Keratinocyte (primary cell): ENCODE measurements around the gene POC5. TPM values are rescaled to one million over a fixed set of nuclear protein-coding genes. Genes with fewer than 3 reads are reported as not detected.

Source experiments
- DNase-seq: peaks from one replicate; pipeline ENCODE4 v3.0.0-alpha.2; 2011; ENCODE audit warnings: low read depth, missing footprints, low spot score
- FAIRE-seq: peaks from 2 replicates; lab custom pipeline; 2011; peaks lifted over from hg19 to GRCh38; lab: Jason Lieb, UNC
- H2AFZ ChIP-seq: 2 replicates; pipeline ENCODE4 v1.6.0; 2012; ENCODE audit warnings: low read length, control low read depth, inconsistent platforms; ENCODE audit not compliant: control insufficient read depth
- H3K27ac ChIP-seq: 2 replicates; pipeline ENCODE4 v1.5.1; 2011; ENCODE audit warnings: low read length; ENCODE audit not compliant: control insufficient read depth, insufficient read depth
- H3K27me3 ChIP-seq: 3 replicates; pipeline ENCODE4 v1.6.0; 2011; ENCODE audit warnings: low read length; ENCODE audit not compliant: control insufficient read depth, insufficient read depth; ENCODE audit errors: extremely low read depth
- H3K36me3 ChIP-seq, 2 experiments: 2 replicates in 1 of 2; 3 replicates in 1 of 2; pipeline ENCODE4 v1.5.1; 2011; ENCODE audit warnings: low read length in 2 of 2, mild to moderate bottlenecking in 1 of 2; ENCODE audit not compliant: control insufficient read depth in 2 of 2, insufficient read depth in 2 of 2; ENCODE audit errors: extremely low read depth in 1 of 2
- H3K4me1 ChIP-seq: 3 replicates; pipeline ENCODE4 v1.5.1; 2011; ENCODE audit warnings: low read length; ENCODE audit not compliant: control insufficient read depth, insufficient read depth; ENCODE audit errors: extremely low read depth
- H3K4me2 ChIP-seq: 3 replicates; pipeline ENCODE4 v1.6.0; 2011; ENCODE audit warnings: low read depth, low read length; ENCODE audit not compliant: control insufficient read depth, insufficient read depth; ENCODE audit errors: extremely low read depth
- H3K4me3 ChIP-seq, 3 experiments: fragments of 200-600 bp in 1 of 3; sonication (generic) in 1 of 3; 2 replicates in 2 of 3; 3 replicates in 1 of 3; pipeline ENCODE4 v1.5.1; 2011 to 2016; ENCODE audit warnings: low read length in 3 of 3, mild to moderate bottlenecking in 3 of 3, control low read depth in 2 of 3, inconsistent platforms in 1 of 3, low read depth in 1 of 3, mixed read lengths in 1 of 3, mixed run types in 1 of 3, moderate library complexity in 1 of 3; ENCODE audit not compliant: control insufficient read depth in 2 of 3, insufficient read depth in 2 of 3; ENCODE audit errors: extremely low read depth in 1 of 3
- H3K79me2 ChIP-seq: 2 replicates; pipeline ENCODE4 v1.6.0; 2012; ENCODE audit warnings: low read length; ENCODE audit not compliant: control insufficient read depth, insufficient read depth
- H3K9ac ChIP-seq: 3 replicates; pipeline ENCODE4 v1.6.0; 2011; ENCODE audit warnings: low read length; ENCODE audit not compliant: control insufficient read depth, insufficient read depth; ENCODE audit errors: extremely low read depth
- H3K9me1 ChIP-seq: 3 replicates; pipeline ENCODE4 v1.6.0; 2011; ENCODE audit warnings: low read length; ENCODE audit not compliant: control insufficient read depth, insufficient read depth; ENCODE audit errors: extremely low read depth
- H3K9me3 ChIP-seq: 2 replicates; pipeline ENCODE4 v1.5.1; 2012; ENCODE audit warnings: low read depth, low read length; ENCODE audit not compliant: control insufficient read depth
- H4K20me1 ChIP-seq: 3 replicates; pipeline ENCODE4 v1.6.0; 2011; ENCODE audit warnings: low read length; ENCODE audit not compliant: control insufficient read depth, insufficient read depth; ENCODE audit errors: extremely low read depth
- CTCF ChIP-seq, 3 experiments: IDR thresholded peaks in 1 of 3; conservative IDR thresholded peaks in 1 of 3; optimal IDR thresholded peaks in 1 of 3; 2 replicates in 2 of 3; 3 replicates in 1 of 3; pipeline versions ENCODE3 to v1.5.1; 2011; ENCODE audit warnings: low read length in 3 of 3, mild to moderate bottlenecking in 3 of 3, moderate library complexity in 2 of 3, control low read depth in 1 of 3, inconsistent platforms in 1 of 3; ENCODE audit not compliant: insufficient read depth in 2 of 3; ENCODE audit errors: extremely low read depth in 1 of 3
- EZH2 ChIP-seq: IDR thresholded peaks from one replicate; pipeline ENCODE4 v1.6.1; 2012; ENCODE audit warnings: inconsistent platforms, mild to moderate bottlenecking, low read length, moderate library complexity
- dilution Hi-C: fragments of 300-500 bp; cut with MboI; formaldehyde crosslinking; loops from one replicate; pipeline ENCODE4 v1.7.0; 2020; ENCODE audit warnings: low sequenced_read_pairs; ENCODE audit not compliant: extremely low pct_ligation_motif_present
- polyA plus RNA-seq, 5 experiments: library from polyadenylated mRNA; depleted of rRNA in 3 of 5; stranded (reverse) in 3 of 5; stranded (forward) in 1 of 5; unstranded in 1 of 5; fragments of >200 nt; gene quantifications; 1 replicate in 1 of 5; 2 replicates in 3 of 5; 3 replicates in 1 of 5; pipeline versions ENCODE4 v1.2.1 to v1.2.3, GENCODE V29; 2011 to 2012; ENCODE audit warnings: missing spikeins in 2 of 5, low read depth in 1 of 5, low replicate concordance in 1 of 5

Gene POC5
- polyA plus RNA-seq, 1 donor (not counting 4 experiments of a cell fraction or from before 2014, with no cell fraction given), result 10.4 TPM

- no peak overlapping the region for H3K4me2 ChIP-seq
- no peak for TF ChIP-seq CTCF (optimal IDR thresholded peaks at IDR 0.05 in 1 of 3, IDR thresholded peaks at IDR 0.05 in 1 of 3, conservative IDR thresholded peaks at IDR 0.05 in 1 of 3; ENCODE audit: extremely low read depth in 1 of 3, insufficient read depth in 2 of 3, low read length in 3 of 3)
- no peak for TF ChIP-seq EZH2
- no peaks in the 10 kb centered on the region for H3K9me3 ChIP-seq
- peaks cover under 1% of the 10 kb centered on the region for H3K4me1 ChIP-seq
- no peaks in the 10 kb centered on the region for H3K27me3 ChIP-seq
- no peak overlapping the region for H3K4me3 ChIP-seq
- H2AFZ ChIP-seq, result no peak overlapping the region
- no peaks in the 10 kb centered on the region for H3K36me3 ChIP-seq
- dilution Hi-C loops, result no loop called here
- DNase-seq (no peak), FAIRE-seq (no peak)
- no peaks in the 10 kb centered on the region for H4K20me1 ChIP-seq
- H3K9ac ChIP-seq, result no peak overlapping the region
- no peak overlapping the region for H3K27ac ChIP-seq
- peaks cover 2% of the 10 kb centered on the region for H3K79me2 ChIP-seq
- no peaks in the 10 kb centered on the region for H3K9me1 ChIP-seq
These were observed 4.3 kb upstream of the POC5 start for GRCh38 chr5:75721573-75721972.

- H3K4me1 ChIP-seq, result peaks cover 7% of the 10 kb centered on the region
- H3K27me3 ChIP-seq, result no peaks in the 10 kb centered on the region
- peaks cover 8% of the 10 kb centered on the region for H3K79me2 ChIP-seq
- no peak overlapping the region for H3K9ac ChIP-seq
- no peaks in the 10 kb centered on the region for H3K9me3 ChIP-seq
- H4K20me1 ChIP-seq, result no peaks in the 10 kb centered on the region
- H3K4me2 ChIP-seq, result no peak overlapping the region
- H3K9me1 ChIP-seq, result no peaks in the 10 kb centered on the region
- DNase-seq, result no peak
- no peak overlapping the region for H3K27ac ChIP-seq
- no peak for FAIRE-seq
- dilution Hi-C loops, result no loop called here
- no peaks in the 10 kb centered on the region for H3K36me3 ChIP-seq
- TF ChIP-seq EZH2, result no peak
- TF ChIP-seq CTCF (optimal IDR thresholded peaks at IDR 0.05 in 1 of 3, IDR thresholded peaks at IDR 0.05 in 1 of 3, conservative IDR thresholded peaks at IDR 0.05 in 1 of 3; ENCODE audit: extremely low read depth in 1 of 3, insufficient read depth in 2 of 3, low read length in 3 of 3), result no peak
- H2AFZ ChIP-seq, result no peak overlapping the region
- no peak overlapping the region for H3K4me3 ChIP-seq
These were observed 3.6 kb upstream of the POC5 start for GRCh38 chr5:75720882-75721281.
